SK-MEL-5 (cell line): ENCODE measurements around the gene GRIK1. TPM values are rescaled to one million over a fixed set of nuclear protein-coding genes. Genes with fewer than 3 reads are reported as not detected.

Experiments
- DNase-seq: peaks from one replicate; pipeline ENCODE4 v3.0.0-alpha.2; 2016; ENCODE audit warnings: low read depth, low spot score
- in situ Hi-C: cut with HindIII; loops from 2 replicates; pipeline ENCODE4 v1.10.0; 2016; ENCODE audit warnings: low sequenced_read_pairs, high pct_unique_total_duplicates, low pct_unique_long_range_greater_than_20kb
- total RNA-seq: library from RNA; depleted of rRNA; stranded (reverse); fragments of >200 nt; shearing (Covaris generic); gene quantifications from 2 replicates; pipeline ENCODE4 v1.2.3, GENCODE V29; 2014

GRIK1 gene
- total RNA-seq, 1 experiment from 2014 or later: 0.11 TPM

GRCh38 chr21:29857150-29857549, 82.6 kb downstream of the GRIK1 start:
- in situ Hi-C loops: no loop called here
- DNase-seq: no peak

GRCh38 chr21:29854795-29855194, 85.0 kb downstream of the GRIK1 start:
- DNase-seq: no peak
- in situ Hi-C loops: no loop called here

- in situ Hi-C loops: no loop called here
- DNase-seq: no peak
Measured at GRCh38 chr21:29851611-29852010, 88.2 kb downstream of the GRIK1 start.

- DNase-seq: peak; percentile 67
- in situ Hi-C loops: no loop called here
Measured at GRCh38 chr21:29849735-29850176, 90.0 kb downstream of the GRIK1 start.

- DNase-seq: no peak
- in situ Hi-C loops: no loop called here
Measured at GRCh38 chr21:29843804-29844203, 96.0 kb downstream of the GRIK1 start.

- no peak for DNase-seq
- in situ Hi-C loops: no loop called here
Measured at GRCh38 chr21:29834617-29835016, 105.2 kb downstream of the GRIK1 start.

- DNase-seq: no peak
- in situ Hi-C loops: no loop called here
Measured at GRCh38 chr21:29832217-29832616, 107.6 kb downstream of the GRIK1 start.

GRCh38 chr21:29829564-29830275, 110.1 kb downstream of the GRIK1 start:
- no peak for DNase-seq
- in situ Hi-C loops: no loop called here

- DNase-seq: no peak
- in situ Hi-C loops: no loop called here
Measured at GRCh38 chr21:29827647-29828046, 112.1 kb downstream of the GRIK1 start.

GRCh38 chr21:29827236-29827635, 112.6 kb downstream of the GRIK1 start:
- in situ Hi-C loops: no loop called here
- DNase-seq: no peak

GRCh38 chr21:29826386-29826785, 113.4 kb downstream of the GRIK1 start:
- no peak for DNase-seq
- in situ Hi-C loops: no loop called here

- in situ Hi-C loops: no loop called here
- DNase-seq: no peak
Measured at GRCh38 chr21:29825936-29826335, 113.9 kb downstream of the GRIK1 start.

GRCh38 chr21:29825345-29825744, 114.5 kb downstream of the GRIK1 start:
- DNase-seq: no peak
- in situ Hi-C loops: no loop called here

- in situ Hi-C loops: no loop called here
- no peak for DNase-seq
Measured at GRCh38 chr21:29822064-29822463, 117.7 kb downstream of the GRIK1 start.

GRCh38 chr21:29821230-29821629, 118.6 kb downstream of the GRIK1 start:
- in situ Hi-C loops: no loop called here
- no peak for DNase-seq

- in situ Hi-C loops: no loop called here
- no peak for DNase-seq
Measured at GRCh38 chr21:29819675-29820326, 120.0 kb downstream of the GRIK1 start.

- no peak for DNase-seq
- in situ Hi-C loops: no loop called here
Measured at GRCh38 chr21:29818383-29818921, 121.3 kb downstream of the GRIK1 start.

GRCh38 chr21:29817450-29817849, 122.3 kb downstream of the GRIK1 start:
- no peak for DNase-seq
- in situ Hi-C loops: no loop called here

GRCh38 chr21:29812947-29813346, 126.8 kb downstream of the GRIK1 start:
- in situ Hi-C loops: no loop called here
- DNase-seq: no peak
